SU-DHL-6 (cell line): ENCODE results near the gene ARHGAP21.

ENCODE experiments used
- H2AFZ ChIP-seq: fragments of 200-600 bp; sonication (generic); 2 replicates; pipeline ENCODE4 v1.6.1; 2014; ENCODE audit warnings: low read depth, mild to moderate bottlenecking, moderate library complexity, mixed read lengths, antibody characterized with exemption, low read length; ENCODE audit not compliant: severe bottlenecking
- H3F3A ChIP-seq: fragments of 200-600 bp; shearing (Covaris generic); 2 replicates; pipeline ENCODE4 v1.6.0; 2016; ENCODE audit warnings: antibody characterized with exemption, mild to moderate bottlenecking; ENCODE audit not compliant: insufficient read depth
- H3K27ac ChIP-seq: fragments of 200-600 bp; sonication (generic); 2 replicates; pipeline ENCODE4 v1.5.1; 2016; ENCODE audit warnings: low read depth, mild to moderate bottlenecking, low read length, moderate library complexity, mixed read lengths
- H3K27me3 ChIP-seq: fragments of 200-600 bp; sonication (generic), shearing (Covaris generic); 2 replicates; pipeline ENCODE4 v1.6.0; 2014; ENCODE audit warnings: mild to moderate bottlenecking, low read length
- H3K36me3 ChIP-seq: fragments of 200-600 bp; sonication (generic); 2 replicates; pipeline ENCODE4 v1.6.1; 2014; ENCODE audit warnings: mild to moderate bottlenecking, low read length, mixed read lengths
- H3K4me2 ChIP-seq: fragments of 300-600, 200-600 bp; shearing (Covaris generic), sonication (generic); 2 replicates; pipeline ENCODE4 v1.6.0; 2014; ENCODE audit warnings: low read length, low read depth, mild to moderate bottlenecking; ENCODE audit not compliant: poor library complexity, severe bottlenecking
- H3K4me3 ChIP-seq: fragments of 200-600 bp; sonication (generic); 2 replicates; pipeline ENCODE4 v1.5.1; 2014; ENCODE audit warnings: antibody characterized with exemption, low read length, mild to moderate bottlenecking, mixed read lengths; ENCODE audit not compliant: insufficient read depth, poor library complexity, severe bottlenecking
- H3K79me2 ChIP-seq: fragments of 200-600 bp; sonication (generic); 2 replicates; pipeline ENCODE4 v1.6.1; 2014; ENCODE audit warnings: mild to moderate bottlenecking, low read length, moderate library complexity; ENCODE audit not compliant: insufficient read depth
- H3K9ac ChIP-seq: fragments of 200-600 bp; sonication (generic); 2 replicates; pipeline ENCODE4 v1.7.0; 2014; ENCODE audit warnings: mild to moderate bottlenecking, low read length
- H3K9me2 ChIP-seq: fragments of 200-600 bp; sonication (generic); replicated peaks from 2 replicates; pipeline ENCODE4 v1.6.1; 2014; ENCODE audit warnings: low read length; ENCODE audit not compliant: insufficient read depth
- H3K9me3 ChIP-seq: fragments of 200-600 bp; sonication (generic); 2 replicates; pipeline ENCODE4 v1.6.1; 2014; ENCODE audit warnings: low read length, mixed read lengths; ENCODE audit not compliant: insufficient read depth
- H4K20me1 ChIP-seq: fragments of 200-600 bp; sonication (generic); 2 replicates; pipeline ENCODE4 v1.6.1; 2014; ENCODE audit warnings: low read depth, mild to moderate bottlenecking, antibody characterized with exemption, low read length, moderate library complexity, mixed read lengths
- EZH2phosphoT487 ChIP-seq: fragments of 200-600 bp; sonication (generic), shearing (Covaris generic); conservative IDR thresholded peaks from 2 replicates; pipeline ENCODE4 v1.6.1; 2018; ENCODE audit warnings: mild to moderate bottlenecking, antibody characterized with exemption, low read length, moderate library complexity, mixed read lengths
- TF ChIP-seq, protein P1 (sequence below): fragments of 200-600 bp; sonication (generic); IDR thresholded peaks from one replicate; pipeline ENCODE4 v1.5.1; 2017; ENCODE audit warnings: antibody characterized with exemption, mild to moderate bottlenecking, low read length, moderate library complexity; ENCODE audit not compliant: insufficient read depth, poor library complexity, severe bottlenecking

ARHGAP21 gene

DNA sequence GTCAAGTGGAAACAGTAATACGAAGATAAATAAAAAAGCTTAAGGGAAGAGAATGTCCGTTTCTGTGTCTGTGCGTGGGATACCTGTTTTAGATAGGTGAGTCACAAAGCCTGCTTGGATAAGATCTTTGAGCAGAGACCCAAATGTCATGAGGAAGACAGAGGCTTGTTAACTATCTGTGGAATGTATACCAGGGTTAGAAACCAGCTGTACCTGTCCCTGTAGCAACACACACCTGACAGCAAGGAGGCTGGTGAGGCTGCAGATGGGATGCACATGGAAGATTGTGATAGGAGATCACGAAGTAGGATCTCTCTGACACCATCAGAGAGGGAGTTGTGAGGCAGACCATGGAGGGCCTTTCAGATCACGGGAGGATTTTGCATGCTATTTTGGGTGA is 105.3 kb downstream of the ARHGAP21 start:
- H4K20me1 ChIP-seq: no peaks in the 10 kb centered on the region
- H3K79me2 ChIP-seq: no peaks in the 10 kb centered on the region
- H3K9ac ChIP-seq: no peak overlapping the region
- no peak overlapping the region for H2AFZ ChIP-seq
- H3K4me3 ChIP-seq: no peak overlapping the region
- TF ChIP-seq, protein P1, sequence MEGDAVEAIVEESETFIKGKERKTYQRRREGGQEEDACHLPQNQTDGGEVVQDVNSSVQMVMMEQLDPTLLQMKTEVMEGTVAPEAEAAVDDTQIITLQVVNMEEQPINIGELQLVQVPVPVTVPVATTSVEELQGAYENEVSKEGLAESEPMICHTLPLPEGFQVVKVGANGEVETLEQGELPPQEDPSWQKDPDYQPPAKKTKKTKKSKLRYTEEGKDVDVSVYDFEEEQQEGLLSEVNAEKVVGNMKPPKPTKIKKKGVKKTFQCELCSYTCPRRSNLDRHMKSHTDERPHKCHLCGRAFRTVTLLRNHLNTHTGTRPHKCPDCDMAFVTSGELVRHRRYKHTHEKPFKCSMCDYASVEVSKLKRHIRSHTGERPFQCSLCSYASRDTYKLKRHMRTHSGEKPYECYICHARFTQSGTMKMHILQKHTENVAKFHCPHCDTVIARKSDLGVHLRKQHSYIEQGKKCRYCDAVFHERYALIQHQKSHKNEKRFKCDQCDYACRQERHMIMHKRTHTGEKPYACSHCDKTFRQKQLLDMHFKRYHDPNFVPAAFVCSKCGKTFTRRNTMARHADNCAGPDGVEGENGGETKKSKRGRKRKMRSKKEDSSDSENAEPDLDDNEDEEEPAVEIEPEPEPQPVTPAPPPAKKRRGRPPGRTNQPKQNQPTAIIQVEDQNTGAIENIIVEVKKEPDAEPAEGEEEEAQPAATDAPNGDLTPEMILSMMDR: no peak
- no peak for TF ChIP-seq EZH2phosphoT487
- no peaks in the 10 kb centered on the region for H3F3A ChIP-seq
- H3K4me2 ChIP-seq: no peak overlapping the region
- no peaks in the 10 kb centered on the region for H3K27me3 ChIP-seq
- no peaks in the 10 kb centered on the region for H3K36me3 ChIP-seq
- no peak overlapping the region for H3K27ac ChIP-seq
- H3K9me3 ChIP-seq: no peaks in the 10 kb centered on the region
- H3K9me2 ChIP-seq: no peaks in the 10 kb centered on the region

DNA sequence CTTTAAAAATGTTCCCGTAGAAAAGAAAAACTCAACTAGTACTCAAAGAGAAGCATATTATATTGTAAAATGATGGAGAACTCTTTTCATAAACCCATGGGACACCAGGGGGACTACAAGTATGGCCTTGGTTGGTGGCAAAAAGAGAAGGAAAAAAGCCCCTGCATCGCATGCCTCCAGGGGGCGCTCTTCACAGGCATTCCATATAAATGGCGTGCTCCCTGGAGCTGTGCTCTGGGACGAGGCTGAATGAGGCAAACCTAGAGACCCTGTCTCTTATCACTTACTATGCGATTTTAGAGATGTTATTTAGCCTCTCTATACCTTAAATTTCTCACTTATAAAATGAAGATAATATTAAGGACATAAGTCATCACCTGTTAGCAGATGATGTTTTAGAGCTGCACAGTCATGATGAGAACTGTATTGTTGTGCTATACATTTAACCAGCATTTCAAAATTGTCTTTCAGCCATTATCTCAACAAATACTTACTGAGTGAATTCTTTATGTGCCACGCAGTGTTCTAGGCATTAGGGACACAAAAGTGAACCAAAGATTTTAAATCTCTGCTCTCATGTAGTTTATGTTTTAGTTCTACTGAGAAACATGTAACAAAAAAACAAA is 105.8 kb downstream of the ARHGAP21 start:
- Histone ChIP-seq H4K20me1 (no peaks in the 10 kb centered on the region), H3K9me3 (no peaks in the 10 kb centered on the region), H2AFZ (no peak overlapping the region), H3K36me3 (no peaks in the 10 kb centered on the region), H3K4me3 (no peak overlapping the region), H3K4me2 (no peak overlapping the region), H3K27ac (no peak overlapping the region), H3K9ac (no peak overlapping the region), H3K9me2 (no peaks in the 10 kb centered on the region), H3F3A (no peaks in the 10 kb centered on the region), H3K27me3 (no peaks in the 10 kb centered on the region), H3K79me2 (no peaks in the 10 kb centered on the region)
- no peak for TF ChIP-seq EZH2phosphoT487
- TF ChIP-seq, protein P1: peak; percentile 35

DNA sequence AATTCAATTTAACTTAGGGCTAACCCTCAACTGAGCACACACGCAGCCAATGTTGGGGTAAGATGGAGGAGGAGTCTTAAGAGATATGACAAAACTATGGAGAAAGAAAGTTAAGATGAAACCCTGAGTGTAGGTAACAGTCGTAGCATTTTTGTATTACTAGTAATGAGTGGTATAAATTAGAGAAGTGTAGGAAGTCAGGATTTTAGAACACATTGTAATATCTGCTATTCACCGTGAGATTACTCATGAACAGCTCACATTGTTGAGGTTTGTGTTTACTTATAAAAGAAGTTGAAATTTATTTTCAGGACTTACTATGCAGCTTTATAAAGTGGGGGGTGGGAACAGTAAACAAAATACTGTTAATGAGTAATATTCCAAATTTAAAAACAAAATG is 107.2 kb downstream of the ARHGAP21 start:
- no peaks in the 10 kb centered on the region for H3K9me2 ChIP-seq
- no peak overlapping the region for H3K4me3 ChIP-seq
- no peaks in the 10 kb centered on the region for H3K36me3 ChIP-seq
- no peak overlapping the region for H3K27ac ChIP-seq
- H3F3A ChIP-seq: no peaks in the 10 kb centered on the region
- H4K20me1 ChIP-seq: no peaks in the 10 kb centered on the region
- H3K4me2 ChIP-seq: no peak overlapping the region
- no peak overlapping the region for H2AFZ ChIP-seq
- H3K9me3 ChIP-seq: no peaks in the 10 kb centered on the region
- TF ChIP-seq, protein P1: no peak
- no peak for TF ChIP-seq EZH2phosphoT487
- no peak overlapping the region for H3K9ac ChIP-seq
- H3K27me3 ChIP-seq: no peaks in the 10 kb centered on the region
- no peaks in the 10 kb centered on the region for H3K79me2 ChIP-seq
